K562 (cell line): Measurements from ENCODE around the gene EEPD1. TPM values are rescaled to one million over a fixed set of nuclear protein-coding genes. Genes with fewer than 3 reads are reported as not detected.

Experiments used
- ADNP ChIP-seq: fragments of 200-800 bp; sonication (Bioruptor generic); IDR thresholded peaks from 2 replicates; pipeline ENCODE4 v1.6.1; 2016; ENCODE audit warnings: missing genetic modification characterization, missing compliant biosample characterization
- CBFA2T2 ChIP-seq: fragments of 450-650 bp; conservative IDR thresholded peaks from 2 replicates; pipeline ENCODE4 v1.6.1; 2017; ENCODE audit warnings: mild to moderate bottlenecking
- CBX5 ChIP-seq: IDR thresholded peaks from 2 replicates; pipeline ENCODE4 v1.6.1; 2014; ENCODE audit warnings: low read depth, borderline replicate concordance
- CBX8 ChIP-seq: fragments of 200-600 bp; sonication (generic); IDR thresholded peaks from 2 replicates; pipeline ENCODE4 v1.6.1; 2012; ENCODE audit warnings: borderline replicate concordance, mixed run types, low read depth, mild to moderate bottlenecking, moderate library complexity, mixed read lengths, low read length, control low read depth, inconsistent platforms; ENCODE audit not compliant: poor library complexity, severe bottlenecking; ENCODE audit errors: extremely low read depth
- DNMT1 ChIP-seq: fragments of 450-650 bp; IDR thresholded peaks from 2 replicates; pipeline ENCODE4 v1.6.1; 2016; ENCODE audit warnings: antibody characterized with exemption, mild to moderate bottlenecking
- FOS ChIP-seq: IDR thresholded peaks from 3 replicates; pipeline ENCODE4 v1.6.1; 2011; ENCODE audit not compliant: insufficient read length; ENCODE audit errors: extremely low read depth
- FOXJ3 ChIP-seq: sonication (generic); formaldehyde crosslinking; IDR thresholded peaks from 2 replicates; pipeline ENCODE4 v1.4.0; 2020; ENCODE audit warnings: mild to moderate bottlenecking, missing genetic modification reagents
- FOXM1 ChIP-seq, 2 experiments: fragments of 450-650 bp in 1 of 2; sonication (generic) in 1 of 2; formaldehyde crosslinking in 1 of 2; IDR thresholded peaks; 2 replicates each; pipeline versions ENCODE4 v1.6.1 to v1.9.0; 2017 to 2022; ENCODE audit warnings: low read depth in 2 of 2, mild to moderate bottlenecking in 2 of 2, missing genetic modification reagents in 1 of 2, moderate library complexity in 1 of 2
- KAT8 ChIP-seq: fragments of 450-650 bp; IDR thresholded peaks from 2 replicates; pipeline ENCODE4 v1.6.1; 2016; ENCODE audit warnings: low read depth, mild to moderate bottlenecking
- NBN ChIP-seq: fragments of 450-650 bp; IDR thresholded peaks from 2 replicates; pipeline ENCODE4 v1.6.1; 2016; ENCODE audit warnings: low read depth, mild to moderate bottlenecking
- SNRNP70 ChIP-seq: fragments of 200-400 bp; formaldehyde crosslinking; optimal IDR thresholded peaks from 2 replicates; pipeline ENCODE3; 2017; ENCODE audit warnings: low read depth, low read length
- ZNF124 ChIP-seq: sonication (generic); formaldehyde crosslinking; IDR thresholded peaks from 2 replicates; pipeline ENCODE4 v1.8.1; 2022; ENCODE audit warnings: missing genetic modification reagents
- ZNF140 ChIP-seq: fragments of 250-450 bp; sonication (Bioruptor Pico); IDR thresholded peaks from 2 replicates; pipeline ENCODE4 v1.8.0; 2021; ENCODE audit warnings: moderate library complexity, mild to moderate bottlenecking, inconsistent platforms
- ZNF3 ChIP-seq: fragments of 250-450 bp; sonication (Bioruptor Pico); IDR thresholded peaks from 2 replicates; pipeline ENCODE4 v1.5.0; 2021; ENCODE audit warnings: mild to moderate bottlenecking, moderate library complexity
- ZNF584 ChIP-seq: fragments of 200-800 bp; sonication (Bioruptor generic); IDR thresholded peaks from 2 replicates; pipeline ENCODE4 v1.6.1; 2016; ENCODE audit warnings: low read depth, mild to moderate bottlenecking, missing genetic modification characterization, missing compliant biosample characterization
- ZNF707 ChIP-seq: fragments of 250-450 bp; sonication (Bioruptor Pico); conservative IDR thresholded peaks from 2 replicates; pipeline ENCODE4 v1.8.0; 2022; ENCODE audit warnings: inconsistent platforms, mild to moderate bottlenecking, moderate library complexity
- polyA plus RNA-seq, 8 experiments: library from polyadenylated mRNA; depleted of rRNA in 4 of 8; stranded (reverse) in 5 of 8; unstranded in 3 of 8; fragments of >200 nt; fragmentation: Nextera tagmentation in 2 of 8; fragmentation: Illumina TruSeq in 1 of 8; extraction: Ambion mirVana in 2 of 8; extraction: Trizol in 1 of 8; gene quantifications; 2 replicates each; pipeline versions ENCODE4 v1.2.1 to v1.2.3, GENCODE V29; 2011 to 2014; ENCODE audit warnings: inconsistent platforms in 1 of 8, missing spikeins in 1 of 8
- total RNA-seq, 7 experiments: library from RNA; depleted of rRNA in 6 of 7; stranded (reverse); fragments of >200 nt in 6 of 7; fragmentation: Illumina TruSeq in 2 of 7; extraction: Trizol in 2 of 7; gene quantifications; 2 replicates each; pipeline versions ENCODE4 v1.2.1 to v1.2.3, GENCODE V29; 2011 to 2021; ENCODE audit warnings: low replicate concordance in 1 of 7
- TF ChIP-seq, protein P1 (sequence below), 2 experiments: IDR thresholded peaks in 1 of 2; conservative IDR thresholded peaks in 1 of 2; 2 replicates each; pipeline ENCODE4 v1.6.1; 2016; ENCODE audit warnings: low read depth in 2 of 2, mild to moderate bottlenecking in 1 of 2, missing compliant biosample characterization in 1 of 2, missing genetic modification characterization in 1 of 2, moderate library complexity in 1 of 2
- TF ChIP-seq, protein P2 (sequence below): fragments of 250-450 bp; sonication (Bioruptor Pico); IDR thresholded peaks from 2 replicates; pipeline ENCODE4 v1.8.0; 2022; ENCODE audit warnings: inconsistent platforms
- TF ChIP-seq, protein P3 (sequence below): fragments of 450-650 bp; formaldehyde crosslinking; IDR thresholded peaks from 2 replicates; pipeline ENCODE4 v1.4.0; 2022; ENCODE audit warnings: missing genetic modification characterization
- TF ChIP-seq, protein P4 (sequence below): fragments of 450-650 bp; IDR thresholded peaks from 2 replicates; pipeline ENCODE4 v1.6.1; 2016; ENCODE audit warnings: borderline replicate concordance

The EEPD1 gene
- total and polyA plus RNA-seq, 9 of the 15 experiments (the other 6 are each of a cell fraction or from before 2014, with no cell fraction given), result 0.01 to 1.5 (median 0.74) TPM; not detected in 1

DNA sequence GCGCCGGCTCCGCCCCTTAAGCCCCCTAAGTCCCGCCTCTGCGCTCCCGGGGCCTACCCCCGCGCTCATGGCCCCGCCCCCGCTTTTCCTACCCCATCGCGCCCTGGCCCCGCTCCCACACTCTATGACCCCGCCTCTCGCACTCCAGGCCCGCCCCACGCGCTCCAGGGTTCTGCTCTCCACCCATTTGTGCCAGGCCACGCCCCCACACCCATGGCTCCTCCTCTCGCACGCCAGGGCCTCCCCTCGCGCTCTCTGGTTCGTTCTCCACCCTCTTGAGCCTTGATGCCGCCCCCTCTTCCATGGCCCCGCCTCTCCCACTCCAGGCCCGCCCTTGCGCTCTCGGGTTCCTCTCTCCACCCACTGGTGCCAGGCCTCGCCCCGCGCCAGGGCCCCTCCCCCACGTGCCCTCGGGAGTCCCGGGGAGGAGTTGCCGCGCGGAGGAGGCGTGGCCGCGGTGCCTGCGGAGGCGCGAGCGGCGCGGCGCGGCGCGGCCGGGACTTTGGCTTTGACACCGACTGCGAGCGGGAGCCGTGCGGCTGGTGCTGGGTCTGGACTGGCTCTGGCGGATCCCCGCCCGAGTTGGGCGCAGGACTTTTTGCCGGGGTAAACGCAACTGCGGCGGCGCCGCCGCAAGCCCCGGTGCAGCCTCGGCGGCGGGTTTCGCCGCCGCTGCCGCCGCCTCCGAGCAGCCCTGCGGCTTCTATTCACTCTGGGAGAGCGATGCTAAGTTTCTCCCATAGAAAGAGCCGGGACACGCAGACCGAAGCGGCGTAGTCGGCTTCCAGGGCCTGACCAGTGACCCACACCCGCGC lies at the start of gene EEPD1 (continued):
- TF ChIP-seq ZNF707 (CRISPR knock-in tag) (no peak), SNRNP70 (no peak), ZNF3 (CRISPR knock-in tag) (no peak), ZNF584 (CRISPR knock-in tag) (no peak), CBX5 (no peak), ADNP (no peak), ZNF140 (CRISPR knock-in tag) (no peak), ZNF124 (no peak), FOXM1 (IDR thresholded peaks at IDR 0.05; ENCODE audit: low read depth) (no peak), FOXM1 (CRISPR knock-in tag; IDR thresholded peaks at IDR 0.05; ENCODE audit: low read depth) (no peak), NBN (no peak), FOXJ3 (CRISPR knock-in tag) (no peak), CBFA2T2 (no peak), DNMT1 (no peak), FOS (no peak), KAT8 (no peak), CBX8 (no peak)
- TF ChIP-seq, protein P1, sequence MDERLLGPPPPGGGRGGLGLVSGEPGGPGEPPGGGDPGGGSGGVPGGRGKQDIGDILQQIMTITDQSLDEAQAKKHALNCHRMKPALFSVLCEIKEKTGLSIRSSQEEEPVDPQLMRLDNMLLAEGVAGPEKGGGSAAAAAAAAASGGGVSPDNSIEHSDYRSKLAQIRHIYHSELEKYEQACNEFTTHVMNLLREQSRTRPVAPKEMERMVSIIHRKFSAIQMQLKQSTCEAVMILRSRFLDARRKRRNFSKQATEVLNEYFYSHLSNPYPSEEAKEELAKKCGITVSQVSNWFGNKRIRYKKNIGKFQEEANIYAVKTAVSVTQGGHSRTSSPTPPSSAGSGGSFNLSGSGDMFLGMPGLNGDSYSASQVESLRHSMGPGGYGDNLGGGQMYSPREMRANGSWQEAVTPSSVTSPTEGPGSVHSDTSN (CRISPR knock-in tag; IDR thresholded peaks at IDR 0.05; ENCODE audit: low read depth), result no peak
- TF ChIP-seq, protein P1 (tag; conservative IDR thresholded peaks at IDR 0.05; ENCODE audit: low read depth), result no peak
- TF ChIP-seq, protein P2, sequence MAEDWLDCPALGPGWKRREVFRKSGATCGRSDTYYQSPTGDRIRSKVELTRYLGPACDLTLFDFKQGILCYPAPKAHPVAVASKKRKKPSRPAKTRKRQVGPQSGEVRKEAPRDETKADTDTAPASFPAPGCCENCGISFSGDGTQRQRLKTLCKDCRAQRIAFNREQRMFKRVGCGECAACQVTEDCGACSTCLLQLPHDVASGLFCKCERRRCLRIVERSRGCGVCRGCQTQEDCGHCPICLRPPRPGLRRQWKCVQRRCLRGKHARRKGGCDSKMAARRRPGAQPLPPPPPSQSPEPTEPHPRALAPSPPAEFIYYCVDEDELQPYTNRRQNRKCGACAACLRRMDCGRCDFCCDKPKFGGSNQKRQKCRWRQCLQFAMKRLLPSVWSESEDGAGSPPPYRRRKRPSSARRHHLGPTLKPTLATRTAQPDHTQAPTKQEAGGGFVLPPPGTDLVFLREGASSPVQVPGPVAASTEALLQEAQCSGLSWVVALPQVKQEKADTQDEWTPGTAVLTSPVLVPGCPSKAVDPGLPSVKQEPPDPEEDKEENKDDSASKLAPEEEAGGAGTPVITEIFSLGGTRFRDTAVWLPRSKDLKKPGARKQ (CRISPR knock-in tag), result no peak
- TF ChIP-seq, protein P3, sequence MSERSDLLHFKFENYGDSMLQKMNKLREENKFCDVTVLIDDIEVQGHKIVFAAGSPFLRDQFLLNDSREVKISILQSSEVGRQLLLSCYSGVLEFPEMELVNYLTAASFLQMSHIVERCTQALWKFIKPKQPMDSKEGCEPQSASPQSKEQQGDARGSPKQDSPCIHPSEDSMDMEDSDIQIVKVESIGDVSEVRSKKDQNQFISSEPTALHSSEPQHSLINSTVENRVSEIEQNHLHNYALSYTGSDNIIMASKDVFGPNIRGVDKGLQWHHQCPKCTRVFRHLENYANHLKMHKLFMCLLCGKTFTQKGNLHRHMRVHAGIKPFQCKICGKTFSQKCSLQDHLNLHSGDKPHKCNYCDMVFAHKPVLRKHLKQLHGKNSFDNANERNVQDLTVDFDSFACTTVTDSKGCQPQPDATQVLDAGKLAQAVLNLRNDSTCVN (CRISPR knock-in tag), result no peak
- TF ChIP-seq, protein P4, sequence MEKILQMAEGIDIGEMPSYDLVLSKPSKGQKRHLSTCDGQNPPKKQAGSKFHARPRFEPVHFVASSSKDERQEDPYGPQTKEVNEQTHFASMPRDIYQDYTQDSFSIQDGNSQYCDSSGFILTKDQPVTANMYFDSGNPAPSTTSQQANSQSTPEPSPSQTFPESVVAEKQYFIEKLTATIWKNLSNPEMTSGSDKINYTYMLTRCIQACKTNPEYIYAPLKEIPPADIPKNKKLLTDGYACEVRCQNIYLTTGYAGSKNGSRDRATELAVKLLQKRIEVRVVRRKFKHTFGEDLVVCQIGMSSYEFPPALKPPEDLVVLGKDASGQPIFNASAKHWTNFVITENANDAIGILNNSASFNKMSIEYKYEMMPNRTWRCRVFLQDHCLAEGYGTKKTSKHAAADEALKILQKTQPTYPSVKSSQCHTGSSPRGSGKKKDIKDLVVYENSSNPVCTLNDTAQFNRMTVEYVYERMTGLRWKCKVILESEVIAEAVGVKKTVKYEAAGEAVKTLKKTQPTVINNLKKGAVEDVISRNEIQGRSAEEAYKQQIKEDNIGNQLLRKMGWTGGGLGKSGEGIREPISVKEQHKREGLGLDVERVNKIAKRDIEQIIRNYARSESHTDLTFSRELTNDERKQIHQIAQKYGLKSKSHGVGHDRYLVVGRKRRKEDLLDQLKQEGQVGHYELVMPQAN, result no peak
